ENCODE data around the gene MALRD1.

MALRD1 gene

GRCh38 chr10:19144206-19144605 is 95.6 kb downstream of the MALRD1 start:
- DNase-seq (ENCODE audit: insufficient read length, low spot score) (no peak), FAIRE-seq (no peak)
- TF ChIP-seq POLR2A (IDR thresholded peaks at IDR 0.05; ENCODE audit: low read depth, low read length), result no peak

- no peak for FAIRE-seq
- no peak for DNase-seq (ENCODE audit: insufficient read length, low spot score)
- TF ChIP-seq POLR2A (IDR thresholded peaks at IDR 0.05; ENCODE audit: low read depth, low read length), result no peak
Observed at GRCh38 chr10:19154375-19154774, 105.8 kb downstream of the MALRD1 start.

GRCh38 chr10:19158358-19158757 is 109.8 kb downstream of the MALRD1 start:
- no peak for DNase-seq (ENCODE audit: insufficient read length, low spot score)
- TF ChIP-seq POLR2A (IDR thresholded peaks at IDR 0.05; ENCODE audit: low read depth, low read length), result no peak
- FAIRE-seq, result no peak

GRCh38 chr10:19158870-19159269 is 110.3 kb downstream of the MALRD1 start:
- DNase-seq (ENCODE audit: insufficient read length, low spot score) (no peak), FAIRE-seq (no peak)
- TF ChIP-seq POLR2A (IDR thresholded peaks at IDR 0.05; ENCODE audit: low read depth, low read length), result no peak

- FAIRE-seq (no peak), DNase-seq (ENCODE audit: insufficient read length, low spot score) (no peak)
- no peak for TF ChIP-seq POLR2A (IDR thresholded peaks at IDR 0.05; ENCODE audit: low read depth, low read length)
Observed at GRCh38 chr10:19164461-19164860, 115.9 kb downstream of the MALRD1 start.

GRCh38 chr10:19168584-19168983 is 120.0 kb downstream of the MALRD1 start:
- FAIRE-seq (no peak), DNase-seq (ENCODE audit: insufficient read length, low spot score) (no peak)
- TF ChIP-seq POLR2A (IDR thresholded peaks at IDR 0.05; ENCODE audit: low read depth, low read length), result no peak

- FAIRE-seq, result no peak
- TF ChIP-seq POLR2A (IDR thresholded peaks at IDR 0.05; ENCODE audit: low read depth, low read length), result no peak
- DNase-seq (ENCODE audit: insufficient read length, low spot score), result no peak
Observed at GRCh38 chr10:19169041-19169440, 120.4 kb downstream of the MALRD1 start.

- FAIRE-seq (no peak), DNase-seq (ENCODE audit: insufficient read length, low spot score) (no peak)
- no peak for TF ChIP-seq POLR2A (IDR thresholded peaks at IDR 0.05; ENCODE audit: low read depth, low read length)
Observed at GRCh38 chr10:19169684-19170083, 121.1 kb downstream of the MALRD1 start.

GRCh38 chr10:19178675-19179074 is 130.1 kb downstream of the MALRD1 start:
- no peak for TF ChIP-seq POLR2A (IDR thresholded peaks at IDR 0.05; ENCODE audit: low read depth, low read length)
- no peak for FAIRE-seq
- DNase-seq (ENCODE audit: insufficient read length, low spot score), result no peak

GRCh38 chr10:19184891-19185290 is 136.3 kb downstream of the MALRD1 start:
- TF ChIP-seq POLR2A (IDR thresholded peaks at IDR 0.05; ENCODE audit: low read depth, low read length), result no peak
- FAIRE-seq, result no peak
- DNase-seq (ENCODE audit: insufficient read length, low spot score), result no peak

- TF ChIP-seq POLR2A (IDR thresholded peaks at IDR 0.05; ENCODE audit: low read depth, low read length), result no peak
- FAIRE-seq (no peak), DNase-seq (ENCODE audit: insufficient read length, low spot score) (no peak)
Observed at GRCh38 chr10:19194866-19195265, 146.3 kb downstream of the MALRD1 start.

- DNase-seq (ENCODE audit: insufficient read length, low spot score), result no peak
- no peak for FAIRE-seq
- TF ChIP-seq POLR2A (IDR thresholded peaks at IDR 0.05; ENCODE audit: low read depth, low read length), result no peak
Observed at GRCh38 chr10:19195698-19196097, 147.1 kb downstream of the MALRD1 start.

- FAIRE-seq, result no peak
- TF ChIP-seq POLR2A (IDR thresholded peaks at IDR 0.05; ENCODE audit: low read depth, low read length), result no peak
- no peak for DNase-seq (ENCODE audit: insufficient read length, low spot score)
Observed at GRCh38 chr10:19200211-19200610, 151.6 kb downstream of the MALRD1 start.

GRCh38 chr10:19204246-19204917 is 155.8 kb downstream of the MALRD1 start:
- no peak for TF ChIP-seq POLR2A (IDR thresholded peaks at IDR 0.05; ENCODE audit: low read depth, low read length)
- FAIRE-seq (no peak), DNase-seq (ENCODE audit: insufficient read length, low spot score) (no peak)

- no peak for TF ChIP-seq POLR2A (IDR thresholded peaks at IDR 0.05; ENCODE audit: low read depth, low read length)
- DNase-seq (ENCODE audit: insufficient read length, low spot score) (no peak), FAIRE-seq (no peak)
Observed at GRCh38 chr10:19209319-19209718, 160.7 kb downstream of the MALRD1 start.

- no peak for DNase-seq (ENCODE audit: insufficient read length, low spot score)
- TF ChIP-seq POLR2A (IDR thresholded peaks at IDR 0.05; ENCODE audit: low read depth, low read length), result no peak
- FAIRE-seq, result no peak
Observed at GRCh38 chr10:19212590-19212989, 164.0 kb downstream of the MALRD1 start.
